HL-60/S4 treated with phorbol 12-myristate 13-acetate at 8.2 ng/mL for 4 days and 3 days (cell line): ENCODE data around the gene PON2.
"Not testable (repeated sequence)": the region's sequence is repeated elsewhere in the genome, so short reads cannot be mapped to it uniquely, and the experiment has no call there.

ENCODE experiments used
- in situ Hi-C: fragments of 300-500 bp; cut with MboI; formaldehyde crosslinking; loops from 2 replicates; pipeline ENCODE4 v1.15.0; 2022; ENCODE audit warnings: low sequenced_read_pairs

The PON2 gene

DNA sequence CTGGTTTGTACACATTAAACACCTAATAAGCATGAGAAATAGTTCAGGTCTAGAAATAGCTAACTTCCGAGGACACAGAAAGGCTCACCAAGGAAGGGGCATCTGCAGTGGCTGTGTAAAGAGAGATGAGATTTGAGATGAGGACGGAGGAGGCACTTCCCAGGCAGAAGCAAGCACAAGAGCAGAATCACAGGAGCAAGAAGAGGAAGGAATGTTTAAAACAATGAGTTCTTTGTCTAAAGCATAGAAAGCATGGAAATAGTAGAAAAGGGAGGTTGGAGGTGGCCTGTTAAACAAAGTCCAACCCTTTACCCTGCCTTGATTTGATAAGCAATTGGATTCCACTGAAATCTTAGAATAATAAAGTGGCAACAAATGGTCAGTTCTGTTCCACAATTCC, 27.1 kb downstream of the PON2 start:
- in situ Hi-C loops: no loop called here

DNA sequence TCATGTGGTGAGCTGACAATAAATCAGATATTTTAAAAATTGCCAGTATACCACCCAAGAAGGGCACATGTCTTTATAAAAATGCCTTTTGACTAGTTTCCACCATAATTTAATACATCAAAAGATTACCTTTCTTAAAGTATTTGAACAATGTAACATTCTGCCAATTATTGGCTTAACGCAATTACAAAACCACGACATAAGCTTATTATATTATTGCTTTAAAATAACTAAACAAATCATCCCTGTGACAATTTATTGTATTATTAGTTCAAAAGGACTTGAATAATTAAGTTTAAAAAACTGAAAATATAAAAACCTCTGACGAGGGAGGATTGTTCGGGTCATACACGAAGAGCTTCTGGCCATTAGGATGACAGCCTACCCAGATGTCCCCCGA, 29.0 kb downstream of the PON2 start:
- in situ Hi-C loops: no loop called here

- in situ Hi-C loops: no loop called here
Observed at GRCh38 chr7:95405208-95405607, 29.6 kb downstream of the PON2 start.

GRCh38 chr7:95404316-95404865, 30.4 kb downstream of the PON2 start:
- in situ Hi-C loops: no loop called here

DNA sequence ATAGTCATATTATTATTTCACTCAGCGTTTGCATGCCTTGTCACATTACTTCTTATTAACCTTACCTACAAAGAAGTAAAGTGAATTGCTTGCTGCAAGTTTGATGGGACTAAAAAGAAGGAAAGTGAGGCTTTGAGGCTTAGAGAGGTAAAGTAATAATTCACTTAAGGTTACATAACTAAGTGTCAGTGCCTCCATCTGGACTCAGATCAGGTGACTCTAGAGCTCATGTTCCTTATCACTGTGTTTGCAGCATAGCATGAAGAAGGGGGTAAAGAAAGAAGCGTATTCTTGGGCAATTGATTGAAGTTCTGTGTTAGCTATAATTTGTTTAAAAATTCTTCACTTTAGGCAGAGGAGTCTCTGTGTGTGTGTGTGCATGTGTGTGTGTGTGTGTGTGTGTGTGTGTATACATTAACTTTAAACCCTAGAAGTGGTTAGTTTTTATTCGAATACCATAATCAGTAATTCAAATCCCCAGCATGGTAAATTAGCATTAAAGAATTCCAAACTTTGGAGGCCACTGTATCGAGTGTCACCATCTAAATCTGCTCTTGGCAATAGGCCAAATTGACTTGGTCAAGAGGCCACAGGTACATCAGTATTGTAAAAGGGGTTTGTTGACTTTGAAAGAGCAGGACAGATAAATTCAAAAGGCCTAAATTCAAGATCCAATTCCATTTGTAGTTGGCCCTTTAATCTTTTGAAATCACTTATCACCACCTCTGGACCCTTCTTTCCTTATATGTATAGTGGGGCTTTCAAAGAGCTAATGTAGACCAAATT, 36.5 kb downstream of the PON2 start:
- in situ Hi-C loops: no loop called here

DNA sequence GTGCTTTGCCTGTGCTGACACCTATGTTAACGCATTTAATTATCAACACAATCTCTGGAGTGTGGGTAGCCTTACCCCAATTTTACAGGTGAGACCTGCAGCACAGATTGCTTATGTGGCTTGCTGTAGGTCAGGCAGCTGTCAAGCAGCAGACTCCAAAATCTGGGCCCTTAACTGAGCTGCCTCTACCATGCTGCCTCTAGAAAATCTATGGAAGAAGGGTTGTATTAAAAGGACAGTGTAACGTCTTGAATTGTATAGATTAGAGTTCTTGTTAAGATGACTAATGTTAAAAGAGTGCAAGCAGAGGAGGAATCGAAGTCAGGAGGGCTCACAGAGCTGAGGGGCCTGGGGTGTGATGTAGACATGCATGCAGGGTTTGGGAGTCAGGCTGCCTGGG, 37.4 kb downstream of the PON2 start:
- in situ Hi-C loops: no loop called here

DNA sequence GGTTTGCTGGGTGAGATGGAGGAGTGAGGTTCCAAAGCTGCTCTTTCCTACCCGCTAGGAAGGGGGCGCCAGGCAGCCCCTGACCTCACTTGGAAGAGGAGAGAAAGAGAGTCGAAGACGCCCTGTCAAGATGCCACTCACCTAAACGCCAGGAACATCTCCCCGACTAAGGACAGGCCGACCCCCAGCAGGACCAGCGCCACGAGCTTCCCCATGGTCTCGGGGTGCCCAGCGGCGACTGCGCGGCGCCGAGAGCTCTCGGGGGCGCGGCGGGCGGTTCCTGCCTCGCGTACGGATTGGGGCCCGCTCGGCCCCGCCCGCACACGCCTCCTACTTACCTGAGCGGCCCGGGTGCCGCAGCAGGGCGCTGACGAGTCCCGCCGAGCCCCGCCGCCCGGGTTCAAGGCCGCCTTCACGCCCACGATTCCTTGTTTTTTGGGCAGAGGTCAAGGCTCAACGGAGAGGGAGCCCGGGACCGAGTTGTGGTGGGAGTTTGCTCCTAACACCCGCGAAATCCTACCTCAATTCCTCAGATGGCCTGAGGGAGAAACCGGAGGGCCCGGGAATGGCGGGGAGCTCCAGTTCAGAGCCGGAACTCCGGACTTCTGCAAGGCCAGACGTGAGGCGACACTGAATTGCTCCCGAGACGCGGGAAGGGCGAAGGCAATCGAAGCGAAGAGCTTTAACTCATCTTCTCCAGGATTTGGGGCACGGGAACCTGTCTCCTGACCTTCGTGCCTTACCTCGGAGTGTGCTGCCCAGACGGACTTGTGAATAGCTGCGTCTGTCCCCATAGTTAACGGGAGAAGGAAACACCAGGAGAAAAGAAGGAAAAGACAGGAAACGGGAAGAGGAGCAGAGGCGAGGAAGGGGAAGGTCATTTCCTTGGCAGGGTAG, 38.4 kb downstream of the PON2 start, which contains the start of gene PON3:
PON3 (minus strand) TSS at position 240 of the 897 bp plus-strand sequence; CDS start at position 215, 25 bp downstream.
- in situ Hi-C loops: no loop called here

DNA sequence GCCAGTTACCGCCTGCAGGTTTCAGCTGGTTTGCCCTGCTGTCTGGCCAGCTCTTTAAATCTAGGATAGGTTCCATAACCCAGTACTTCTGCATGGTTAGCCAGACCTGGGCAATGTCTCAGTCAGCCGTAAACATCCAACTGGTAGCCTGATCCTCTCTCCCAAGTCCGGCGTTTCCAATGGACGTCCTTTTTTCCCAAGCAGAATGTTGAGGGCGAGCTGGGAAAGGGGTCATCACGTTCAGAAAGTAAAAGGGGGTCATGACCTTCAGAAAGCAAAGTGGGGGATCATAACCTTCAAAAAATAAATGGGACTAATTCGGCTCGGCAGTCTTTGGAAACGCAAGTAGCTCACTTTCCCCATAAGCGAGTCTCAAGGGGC, 39.1 kb downstream of the PON2 start:
- in situ Hi-C loops: no loop called here

DNA sequence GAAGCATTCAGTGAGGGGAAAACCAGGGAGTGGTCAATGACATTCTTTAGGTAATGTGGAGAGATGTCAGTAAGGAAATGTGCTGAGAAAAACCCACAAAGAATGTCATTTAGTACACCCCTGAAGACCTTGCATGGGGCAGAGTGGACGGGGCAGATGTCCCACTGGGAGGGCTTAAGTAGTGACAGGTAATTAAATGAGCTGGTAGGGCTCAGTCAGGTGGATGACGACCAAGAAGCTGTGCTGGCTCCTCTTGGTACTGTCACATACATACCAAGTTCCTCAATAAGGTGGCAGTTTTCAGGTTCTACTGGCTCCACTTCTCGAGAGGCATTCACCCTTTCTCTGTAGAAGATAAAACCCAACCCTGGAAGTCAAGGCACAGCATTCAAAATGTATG, 40.5 kb downstream of the PON2 start:
- in situ Hi-C loops: no loop called here

- in situ Hi-C loops: no loop called here
Observed at GRCh38 chr7:95391761-95392160, 43.1 kb downstream of the PON2 start.

DNA sequence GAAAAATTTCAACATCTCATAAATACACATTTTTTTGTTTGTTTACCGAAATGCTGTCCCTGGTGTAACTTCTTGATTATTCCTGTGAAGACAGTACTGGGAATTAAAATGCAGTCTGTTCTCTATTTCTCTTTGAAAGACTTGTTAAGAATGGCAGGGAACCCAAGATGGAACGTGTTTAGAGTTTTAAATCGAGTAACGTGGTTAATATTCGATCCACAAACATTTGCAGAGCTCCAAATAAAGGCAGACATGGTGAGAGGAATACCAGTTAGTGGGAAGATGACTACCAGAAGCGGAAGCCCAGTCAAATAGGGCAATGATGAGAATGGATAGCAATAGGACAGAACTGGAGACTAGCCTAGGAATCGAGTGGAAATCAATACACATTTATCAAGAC, 45.3 kb downstream of the PON2 start:
- in situ Hi-C loops: no loop called here

DNA sequence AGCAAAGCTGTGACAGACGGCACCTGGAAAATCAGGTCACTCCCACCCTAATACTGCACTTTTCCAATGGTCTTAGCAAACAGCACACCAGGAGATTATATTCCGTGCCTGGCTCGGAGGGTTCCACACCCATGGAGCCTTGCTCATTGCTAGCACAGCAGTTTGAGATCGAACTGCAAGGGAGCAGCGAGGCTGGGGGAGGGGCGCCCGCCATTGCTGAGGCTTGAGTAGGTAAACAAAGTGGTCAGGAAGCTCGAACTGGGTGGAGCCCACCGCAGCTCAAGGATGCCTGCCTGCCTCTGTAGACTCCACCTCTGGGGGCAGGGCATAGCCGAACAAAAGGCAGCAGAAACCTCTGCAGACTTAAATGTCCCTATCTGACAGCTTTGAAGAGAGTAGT, 55.4 kb downstream of the PON2 start:
- in situ Hi-C loops: not testable (repeated sequence)

DNA sequence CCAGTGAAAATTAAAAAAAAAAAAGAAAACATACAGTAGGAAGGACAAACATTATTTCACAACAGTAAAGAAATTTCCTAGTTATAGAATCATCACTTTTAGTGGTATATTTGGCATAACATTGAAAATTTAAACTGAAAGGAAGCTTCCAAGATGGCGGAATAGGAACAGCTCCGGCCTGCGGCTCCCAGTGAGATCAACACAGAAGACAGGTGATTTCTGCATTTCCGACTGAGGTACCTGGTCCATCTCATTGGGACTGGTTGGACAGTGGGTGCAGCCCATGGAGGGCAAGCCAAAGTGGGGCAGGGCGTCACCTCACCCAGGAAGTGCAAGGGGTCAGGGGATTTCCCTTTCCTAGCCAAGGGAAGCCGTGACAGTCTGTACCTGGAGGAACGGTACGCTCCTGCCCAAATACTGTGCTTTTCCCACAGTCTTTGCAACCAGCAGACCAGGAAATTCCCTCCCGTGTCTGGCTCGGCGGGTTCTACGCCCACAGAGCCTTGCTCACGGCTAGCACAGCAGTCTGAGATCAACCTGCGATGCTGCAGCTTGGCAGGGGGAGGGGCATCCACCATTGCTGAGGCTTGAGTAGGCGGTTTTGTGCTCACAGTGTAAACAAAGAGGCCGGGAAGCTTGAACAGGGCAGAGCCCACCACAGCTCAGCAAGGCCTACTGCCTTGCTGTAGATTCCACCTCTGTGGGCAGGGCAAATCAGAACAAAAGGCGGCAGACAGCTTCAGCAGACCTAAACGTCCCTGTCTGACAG, 58.0 kb downstream of the PON2 start:
- in situ Hi-C loops: no loop called here

GRCh38 chr7:95375591-95376257, 59.1 kb downstream of the PON2 start:
- in situ Hi-C loops: no loop called here

GRCh38 chr7:95373323-95373722, 61.5 kb downstream of the PON2 start:
- in situ Hi-C loops: no loop called here

DNA sequence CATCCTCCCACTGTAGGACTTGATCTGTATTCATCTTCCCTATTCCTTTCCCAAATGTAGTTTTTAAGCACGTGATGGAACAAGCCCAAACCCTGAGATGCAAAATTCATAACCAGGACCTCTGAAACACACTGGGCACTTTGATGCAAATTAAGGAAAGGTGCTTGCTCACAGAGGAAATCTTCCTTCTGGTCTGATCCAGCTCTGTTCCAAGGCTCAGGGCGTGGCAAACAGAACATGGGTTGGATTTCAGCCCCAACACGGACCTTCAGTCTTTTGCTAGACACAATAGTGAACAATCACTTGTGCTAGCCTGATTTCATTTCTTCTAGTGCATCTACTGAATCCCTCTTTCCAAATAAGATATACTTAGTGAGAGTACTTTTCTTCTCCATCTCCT, 66.6 kb downstream of the PON2 start:
- in situ Hi-C loops: no loop called here

- in situ Hi-C loops: no loop called here
Observed at GRCh38 chr7:95367606-95368005, 67.2 kb downstream of the PON2 start.

- in situ Hi-C loops: no loop called here
Observed at GRCh38 chr7:95365151-95365550, 69.7 kb downstream of the PON2 start.

DNA sequence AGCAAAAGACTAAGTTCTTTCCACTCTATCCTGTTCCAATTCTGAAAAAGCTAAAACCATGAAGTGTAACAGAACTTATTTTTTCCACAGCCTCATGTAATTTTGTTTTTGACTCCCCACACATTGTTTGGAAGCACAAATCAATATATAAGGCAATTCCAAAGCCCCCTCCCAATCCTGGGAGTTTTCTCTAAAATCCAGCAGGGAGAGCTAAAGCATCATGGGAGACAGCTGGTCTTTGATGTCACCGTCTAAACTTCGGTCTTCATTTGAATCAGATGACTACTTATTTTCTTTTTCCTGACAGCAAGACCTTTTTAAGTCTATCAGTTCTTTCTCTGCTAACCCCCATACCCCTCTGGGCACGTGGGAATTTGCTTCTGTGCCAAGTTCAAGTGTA, 77.2 kb downstream of the PON2 start:
- in situ Hi-C loops: no loop called here
